ENCODE results near the gene TP53AIP1.

TP53AIP1 gene

DNA sequence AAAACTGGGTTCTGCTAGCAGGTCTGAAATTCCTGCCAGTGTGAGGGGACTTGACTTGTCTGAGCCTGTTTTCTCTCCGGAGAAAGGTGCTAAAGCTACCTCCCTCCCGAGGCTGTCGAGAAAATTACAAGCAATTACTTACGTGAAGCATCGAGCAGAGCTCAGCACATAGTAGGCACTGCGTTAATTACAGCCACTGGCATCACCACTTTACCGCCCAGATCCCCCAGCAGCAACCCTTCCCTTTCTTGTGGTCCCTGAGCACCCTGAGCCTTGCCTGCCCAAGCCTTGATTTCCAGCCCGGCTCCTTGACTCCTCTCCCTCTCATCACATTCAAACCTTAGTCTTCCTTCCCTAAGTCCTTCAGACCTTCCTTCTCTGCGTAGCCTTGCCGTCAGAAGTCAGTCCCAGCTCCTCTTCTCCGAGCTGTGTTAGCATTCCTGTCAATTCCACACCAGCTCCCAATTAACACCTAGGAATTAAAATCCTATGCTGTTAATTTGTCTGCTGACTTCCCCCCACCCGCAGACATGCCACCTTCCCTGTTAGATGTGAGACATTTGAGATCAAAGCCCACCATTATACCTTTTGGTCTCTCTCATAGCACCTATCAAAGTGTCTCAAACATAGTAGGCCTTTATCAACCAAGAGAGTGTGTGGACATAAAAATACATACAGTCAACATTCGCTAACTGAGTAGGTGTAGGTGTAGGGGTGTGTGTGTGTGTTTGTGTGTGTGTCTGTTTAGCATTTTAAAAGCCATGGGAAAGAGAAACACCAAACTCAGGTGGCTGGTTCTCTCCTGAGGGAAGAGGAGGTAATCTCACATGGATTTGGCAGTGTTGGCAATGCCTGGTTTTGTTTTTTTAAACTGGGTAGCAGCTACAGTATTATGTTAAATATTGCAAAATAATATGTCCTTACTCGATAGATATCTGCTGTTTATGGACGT, 54.4 kb downstream of the TP53AIP1 start:
- DNase-seq: no peak

DNA sequence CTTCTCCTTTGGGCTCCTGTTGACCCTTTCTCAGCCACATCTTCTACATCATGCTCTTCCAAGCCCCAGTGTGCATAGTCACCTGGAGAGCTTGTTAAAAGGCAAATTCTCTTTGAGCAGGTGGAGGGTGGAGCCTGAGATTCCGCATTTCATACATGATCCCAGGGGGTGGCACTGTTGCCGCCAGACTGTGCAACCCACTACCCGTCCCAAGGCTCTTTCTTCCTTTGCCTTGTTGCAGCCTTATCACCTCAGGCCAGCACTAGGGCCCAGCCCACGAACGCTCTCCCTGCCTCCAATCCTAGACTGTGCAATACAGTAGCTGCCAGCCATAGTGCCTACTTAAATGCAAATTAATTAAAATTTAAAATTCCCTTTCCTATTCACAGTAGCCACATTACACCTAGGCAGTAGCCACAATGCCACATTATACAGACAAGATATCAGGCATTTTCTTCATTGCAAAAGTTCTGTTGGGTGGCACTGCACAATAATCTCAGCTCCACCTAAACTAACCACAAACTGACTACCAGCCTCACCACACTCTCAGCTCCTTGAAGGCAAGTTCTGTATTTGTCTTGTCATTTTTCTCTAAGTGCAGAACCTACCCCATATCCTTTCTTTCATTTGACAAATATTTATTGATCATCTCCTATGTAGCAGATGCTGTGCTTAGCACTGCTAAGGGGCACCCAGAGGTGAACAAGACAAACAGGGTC, 56.1 kb downstream of the TP53AIP1 start:
- DNase-seq: no peak
